Suprapubic skin (tissue), 4 donors: Measurements from ENCODE around the gene CDH11. TPM values are rescaled to one million over a fixed set of nuclear protein-coding genes. Genes with fewer than 3 reads are reported as not detected.

Source experiments
- DNase-seq, 2 donors: peaks; one replicate each; pipeline ENCODE4 v3.0.0-alpha.2; 2019; ENCODE audit warnings: low spot score in 2 of 2
- H3K27ac ChIP-seq: fragments of 200-600 bp; sonication (generic); one replicate; pipeline ENCODE4 v1.5.1; 2019
- H3K27me3 ChIP-seq: fragments of 200-600 bp; sonication (generic); one replicate; pipeline ENCODE4 v1.5.1; 2019
- H3K36me3 ChIP-seq: fragments of 200-600 bp; sonication (generic); one replicate; pipeline ENCODE4 v1.5.1; 2019
- H3K4me1 ChIP-seq: fragments of 200-600 bp; sonication (generic); one replicate; pipeline ENCODE4 v1.5.1; 2019
- H3K4me3 ChIP-seq: fragments of 200-600 bp; sonication (generic); one replicate; pipeline ENCODE4 v1.5.1; 2019; ENCODE audit warnings: mild to moderate bottlenecking
- H3K9me3 ChIP-seq: fragments of 200-600 bp; sonication (generic); one replicate; pipeline ENCODE4 v1.5.1; 2019
- CTCF ChIP-seq, 2 donors: fragments of 200-600 bp in 1 of 2; fragments of 450-650 bp in 1 of 2; sonication (generic) in 1 of 2; IDR thresholded peaks; one replicate each; pipeline ENCODE4 v1.5.1; 2016 to 2019; ENCODE audit warnings: antibody characterized with exemption in 2 of 2, mild to moderate bottlenecking in 1 of 2, moderate library complexity in 1 of 2
- EP300 ChIP-seq: sonication (generic); formaldehyde crosslinking; IDR thresholded peaks from one replicate; pipeline ENCODE4 v1.6.1; 2017; ENCODE audit warnings: antibody characterized with exemption
- POLR2A ChIP-seq, 2 donors: fragments of 450-650 bp; IDR thresholded peaks; one replicate each; pipeline ENCODE4 v1.6.1; 2017; ENCODE audit warnings: antibody characterized with exemption in 2 of 2, mild to moderate bottlenecking in 2 of 2, moderate library complexity in 2 of 2
- POLR2AphosphoS5 ChIP-seq, 3 donors: sonication (generic); formaldehyde crosslinking; IDR thresholded peaks; one replicate each; pipeline ENCODE4 v1.6.1; 2017; ENCODE audit warnings: antibody characterized with exemption in 3 of 3
- WGBS: methylation state at CpG from one replicate; pipeline ENCODE4 v1.1.5; 2018; 5-methylcytosine and 5-hydroxymethylcytosine counted together
- total RNA-seq, 4 donors: library from RNA; depleted of rRNA; stranded (reverse); fragments of >200 nt; gene quantifications; one replicate each; pipeline ENCODE4 v1.1.0, GENCODE V29; 2016

Gene CDH11
- total RNA-seq, 4 donors from 2014 or later, result 10.3 to 41.4 (median 25.8) TPM

- no peaks in the 10 kb centered on the region for H3K36me3 ChIP-seq
- DNase-seq, result no peak
- WGBS, result 64% methylated on average over 2 of the region's 2 CpGs
- no peaks in the 10 kb centered on the region for H3K9me3 ChIP-seq
- peaks cover 35% of the 10 kb centered on the region for H3K4me1 ChIP-seq
- H3K27me3 ChIP-seq, result peaks cover 43% of the 10 kb centered on the region
- H3K27ac ChIP-seq, result no peak overlapping the region
- H3K4me3 ChIP-seq, result no peak overlapping the region
- TF ChIP-seq POLR2A (IDR thresholded peaks at IDR 0.05) (no peak), EP300 (no peak), CTCF (IDR thresholded peaks at IDR 0.05) (no peak), POLR2AphosphoS5 (IDR thresholded peaks at IDR 0.05) (no peak)
Observed at GRCh38 chr16:65124596-65124995, 2.7 kb upstream of the CDH11 start.

- peaks cover 35% of the 10 kb centered on the region for H3K4me1 ChIP-seq
Observed at GRCh38 chr16:65124212-65124548, 2.3 kb upstream of the CDH11 start.

GRCh38 chr16:65123396-65124211 is 1.7 kb upstream of the CDH11 start:
- peaks cover 43% of the 10 kb centered on the region for H3K27me3 ChIP-seq
- no peaks in the 10 kb centered on the region for H3K36me3 ChIP-seq
- H3K4me1 ChIP-seq, result peaks cover 39% of the 10 kb centered on the region
- peak in 1 of 2 donors; percentile 69 for DNase-seq
- no peak for TF ChIP-seq CTCF (IDR thresholded peaks at IDR 0.05)
- TF ChIP-seq POLR2A (IDR thresholded peaks at IDR 0.05), result no peak
- TF ChIP-seq POLR2AphosphoS5 (IDR thresholded peaks at IDR 0.05), result no peak
- TF ChIP-seq EP300, result no peak
- H3K9me3 ChIP-seq, result no peaks in the 10 kb centered on the region
- H3K4me3 ChIP-seq, result peak overlapping the region; percentile 69
- WGBS, result 10% methylated on average over 24 of the region's 51 CpGs
- H3K27ac ChIP-seq, result peak overlapping the region; percentile 88

More at GRCh38 chr16:65124212-65124548, 2.3 kb upstream of the CDH11 start:
- Histone ChIP-seq H3K4me3 (peak overlapping the region; percentile 69), H3K27me3 (peaks cover 43% of the 10 kb centered on the region), H3K9me3 (no peaks in the 10 kb centered on the region), H3K27ac (peak overlapping the region; percentile 88), H3K36me3 (no peaks in the 10 kb centered on the region)
- WGBS, result 50% methylated on average over 7 of the region's 7 CpGs
- no peak for DNase-seq
- no peak for TF ChIP-seq POLR2A (IDR thresholded peaks at IDR 0.05)
- TF ChIP-seq POLR2AphosphoS5 (IDR thresholded peaks at IDR 0.05), result no peak
- no peak for TF ChIP-seq CTCF (IDR thresholded peaks at IDR 0.05)
- no peak for TF ChIP-seq EP300

GRCh38 chr16:65122724-65123395 is 997 bp upstream of the CDH11 start:
- Histone ChIP-seq H3K27me3 (peaks cover 43% of the 10 kb centered on the region), H3K9me3 (no peaks in the 10 kb centered on the region)

More at GRCh38 chr16:65122724-65123395, 997 bp upstream of the CDH11 start:
- TF ChIP-seq POLR2AphosphoS5 (IDR thresholded peaks at IDR 0.05) (peak in 1 of 3 donors; percentile 4), POLR2A (IDR thresholded peaks at IDR 0.05) (no peak), EP300 (no peak), CTCF (IDR thresholded peaks at IDR 0.05) (no peak)
- Histone ChIP-seq H3K36me3 (no peaks in the 10 kb centered on the region), H3K4me1 (peaks cover 39% of the 10 kb centered on the region), H3K27ac (peak overlapping the region; percentile 88), H3K4me3 (peak overlapping the region; percentile 69)
- WGBS, result under 1% methylated on average over 41 of the region's 48 CpGs
- peak; percentile 84 for DNase-seq
